ENCODE results near the gene PPP2R2D. TPM values are rescaled to one million over a fixed set of nuclear protein-coding genes. Genes with fewer than 3 reads are reported as not detected.

PPP2R2D gene
- total RNA-seq, 1 experiment from 2014 or later: 33.2 TPM

DNA sequence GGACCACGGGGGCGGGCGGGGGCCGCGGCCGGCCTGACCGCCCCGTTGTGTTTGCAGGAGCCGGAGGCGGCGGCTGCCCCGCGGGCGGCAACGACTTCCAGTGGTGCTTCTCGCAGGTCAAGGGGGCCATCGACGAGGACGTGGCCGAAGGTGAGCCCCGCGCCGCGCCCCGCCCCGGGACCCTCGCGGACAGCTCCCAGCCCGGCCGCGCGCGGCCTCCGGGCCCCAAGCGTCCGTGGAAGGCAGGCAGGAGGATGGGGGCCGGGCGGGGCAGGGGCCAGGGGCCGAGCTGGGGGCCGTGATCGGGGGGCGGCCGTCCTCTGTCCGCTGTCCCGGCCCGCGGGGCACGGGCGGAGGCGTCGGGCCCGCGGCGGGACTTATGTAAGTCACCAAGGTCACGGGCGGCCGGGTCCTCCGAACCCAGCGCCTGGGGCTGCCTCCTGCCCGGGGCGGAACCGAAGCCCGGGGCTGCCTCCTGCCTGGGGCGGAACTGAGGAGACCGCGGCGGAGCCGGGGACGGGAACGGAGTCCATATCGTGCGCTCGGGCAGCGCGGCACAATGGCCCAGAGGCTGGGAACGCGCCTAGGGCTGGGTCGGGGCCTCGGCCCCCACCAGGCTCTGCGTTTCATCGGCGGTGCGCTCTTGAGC, 497 bp downstream of the PPP2R2D start:
- peaks cover 14% of the 10 kb centered on the region for H3K36me3 Mint-ChIP-seq
- ChIA-PET POLR2A (interaction anchor here (1.5 kb wide), 1 partner anchor 16 kb away, joined by 4 read pairs; no protein-coding TSS in a partner anchor), CTCF (interaction anchor here (1.2 to 2.8 kb wide), 6 partner anchors 10 to 241 kb away, joined by 3 to 11 read pairs (median 8); no protein-coding TSS in a partner anchor)
- peaks cover 10% of the 10 kb centered on the region for H3K27me3 Mint-ChIP-seq (ENCODE audit: low read depth)
- no peaks in the 10 kb centered on the region for H3K9me3 Mint-ChIP-seq
- DNase-seq (ENCODE audit: low spot score) (peak; percentile 59), ATAC-seq (no peak)
- TF ChIP-seq, protein P1, sequence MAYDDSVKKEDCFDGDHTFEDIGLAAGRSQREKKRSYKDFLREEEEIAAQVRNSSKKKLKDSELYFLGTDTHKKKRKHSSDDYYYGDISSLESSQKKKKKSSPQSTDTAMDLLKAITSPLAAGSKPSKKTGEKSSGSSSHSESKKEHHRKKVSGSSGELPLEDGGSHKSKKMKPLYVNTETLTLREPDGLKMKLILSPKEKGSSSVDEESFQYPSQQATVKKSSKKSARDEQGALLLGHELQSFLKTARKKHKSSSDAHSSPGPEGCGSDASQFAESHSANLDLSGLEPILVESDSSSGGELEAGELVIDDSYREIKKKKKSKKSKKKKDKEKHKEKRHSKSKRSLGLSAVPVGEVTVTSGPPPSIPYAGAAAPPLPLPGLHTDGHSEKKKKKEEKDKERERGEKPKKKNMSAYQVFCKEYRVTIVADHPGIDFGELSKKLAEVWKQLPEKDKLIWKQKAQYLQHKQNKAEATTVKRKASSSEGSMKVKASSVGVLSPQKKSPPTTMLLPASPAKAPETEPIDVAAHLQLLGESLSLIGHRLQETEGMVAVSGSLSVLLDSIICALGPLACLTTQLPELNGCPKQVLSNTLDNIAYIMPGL (CRISPR knock-in tag; IDR thresholded peaks at IDR 0.05): 0 out of 2 replicates have a peak, but pooled peaks have one; percentile 35
- TF ChIP-seq, protein P2, sequence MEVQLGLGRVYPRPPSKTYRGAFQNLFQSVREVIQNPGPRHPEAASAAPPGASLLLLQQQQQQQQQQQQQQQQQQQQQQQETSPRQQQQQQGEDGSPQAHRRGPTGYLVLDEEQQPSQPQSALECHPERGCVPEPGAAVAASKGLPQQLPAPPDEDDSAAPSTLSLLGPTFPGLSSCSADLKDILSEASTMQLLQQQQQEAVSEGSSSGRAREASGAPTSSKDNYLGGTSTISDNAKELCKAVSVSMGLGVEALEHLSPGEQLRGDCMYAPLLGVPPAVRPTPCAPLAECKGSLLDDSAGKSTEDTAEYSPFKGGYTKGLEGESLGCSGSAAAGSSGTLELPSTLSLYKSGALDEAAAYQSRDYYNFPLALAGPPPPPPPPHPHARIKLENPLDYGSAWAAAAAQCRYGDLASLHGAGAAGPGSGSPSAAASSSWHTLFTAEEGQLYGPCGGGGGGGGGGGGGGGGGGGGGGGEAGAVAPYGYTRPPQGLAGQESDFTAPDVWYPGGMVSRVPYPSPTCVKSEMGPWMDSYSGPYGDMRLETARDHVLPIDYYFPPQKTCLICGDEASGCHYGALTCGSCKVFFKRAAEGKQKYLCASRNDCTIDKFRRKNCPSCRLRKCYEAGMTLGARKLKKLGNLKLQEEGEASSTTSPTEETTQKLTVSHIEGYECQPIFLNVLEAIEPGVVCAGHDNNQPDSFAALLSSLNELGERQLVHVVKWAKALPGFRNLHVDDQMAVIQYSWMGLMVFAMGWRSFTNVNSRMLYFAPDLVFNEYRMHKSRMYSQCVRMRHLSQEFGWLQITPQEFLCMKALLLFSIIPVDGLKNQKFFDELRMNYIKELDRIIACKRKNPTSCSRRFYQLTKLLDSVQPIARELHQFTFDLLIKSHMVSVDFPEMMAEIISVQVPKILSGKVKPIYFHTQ (CRISPR knock-in tag; IDR thresholded peaks at IDR 0.05): no peak
- H3K4me1 Mint-ChIP-seq: peaks cover 37% of the 10 kb centered on the region
- no peak overlapping the region for H3K27ac Mint-ChIP-seq
- H3K4me3 Mint-ChIP-seq: peak overlapping the region; percentile 91

DNA sequence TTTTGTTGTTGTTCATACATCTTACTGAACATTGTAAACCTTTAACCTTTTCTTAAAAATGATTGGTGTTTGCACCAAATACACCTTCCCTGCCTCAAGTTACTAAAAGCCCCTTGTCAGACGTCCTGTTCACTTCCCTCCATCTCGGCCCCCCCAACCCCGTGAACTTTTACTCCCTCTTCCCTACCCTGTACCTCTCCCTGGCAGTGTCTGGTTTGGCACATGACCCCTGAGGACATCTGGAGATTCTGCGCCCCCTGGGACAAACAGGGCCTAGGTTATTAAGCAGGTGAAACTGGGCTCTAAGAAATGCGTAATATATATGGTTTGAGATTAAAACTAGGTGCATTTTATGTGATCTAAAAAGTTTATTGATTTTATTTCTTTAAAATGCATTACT, 1.4 kb downstream of the PPP2R2D start:
- ATAC-seq (no peak), DNase-seq (ENCODE audit: low spot score) (no peak)
- H3K4me1 Mint-ChIP-seq: peaks cover 37% of the 10 kb centered on the region
- H3K36me3 Mint-ChIP-seq: peaks cover 16% of the 10 kb centered on the region
- H3K27me3 Mint-ChIP-seq (ENCODE audit: low read depth): peaks cover 10% of the 10 kb centered on the region
- H3K27ac Mint-ChIP-seq: peak overlapping the region; percentile 82
- no peaks in the 10 kb centered on the region for H3K9me3 Mint-ChIP-seq
- ChIA-PET POLR2A (interaction anchor here (1.5 kb wide), 1 partner anchor 17 kb away, joined by 4 read pairs; no protein-coding TSS in a partner anchor), CTCF (interaction anchor here (2.4 kb wide), 1 partner anchor 41 kb away, joined by 10 read pairs; no protein-coding TSS in a partner anchor)
- peak overlapping the region; percentile 91 for H3K4me3 Mint-ChIP-seq
- TF ChIP-seq, protein P3, sequence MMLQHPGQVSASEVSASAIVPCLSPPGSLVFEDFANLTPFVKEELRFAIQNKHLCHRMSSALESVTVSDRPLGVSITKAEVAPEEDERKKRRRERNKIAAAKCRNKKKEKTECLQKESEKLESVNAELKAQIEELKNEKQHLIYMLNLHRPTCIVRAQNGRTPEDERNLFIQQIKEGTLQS (CRISPR knock-in tag; conservative IDR thresholded peaks at IDR 0.05): no peak
- TF ChIP-seq ZNF281 (CRISPR knock-in tag; IDR thresholded peaks at IDR 0.05) (no peak), ZBTB21 (CRISPR knock-in tag; IDR thresholded peaks at IDR 0.05; ENCODE audit: borderline replicate concordance) (no peak), ZNF512 (CRISPR knock-in tag; IDR thresholded peaks at IDR 0.05; ENCODE audit: borderline replicate concordance) (no peak), MLX (CRISPR knock-in tag; IDR thresholded peaks at IDR 0.05) (no peak), FOXJ3 (CRISPR knock-in tag; IDR thresholded peaks at IDR 0.05; ENCODE audit: borderline replicate concordance) (no peak), GTF2I (CRISPR knock-in tag; conservative IDR thresholded peaks at IDR 0.05) (no peak)

- Mint-ChIP-seq H3K27me3 (ENCODE audit: low read depth) (peaks cover 10% of the 10 kb centered on the region), H3K27ac (no peak overlapping the region), H3K36me3 (peaks cover 16% of the 10 kb centered on the region), H3K4me3 (peak overlapping the region; percentile 91), H3K9me3 (no peaks in the 10 kb centered on the region), H3K4me1 (peaks cover 37% of the 10 kb centered on the region)
- DNase-seq (ENCODE audit: low spot score): no peak
- ATAC-seq: no peak
- TF ChIP-seq MLX (CRISPR knock-in tag; IDR thresholded peaks at IDR 0.05) (no peak), OVOL2 (CRISPR knock-in tag; IDR thresholded peaks at IDR 0.05; ENCODE audit: borderline replicate concordance) (no peak), TEAD4 (CRISPR knock-in tag; IDR thresholded peaks at IDR 0.05) (no peak), E2F1 (CRISPR knock-in tag; IDR thresholded peaks at IDR 0.05) (no peak), TP53 (CRISPR knock-in tag; IDR thresholded peaks at IDR 0.05) (no peak), RORB (CRISPR knock-in tag; IDR thresholded peaks at IDR 0.05) (no peak), ZNF512 (CRISPR knock-in tag; IDR thresholded peaks at IDR 0.05; ENCODE audit: borderline replicate concordance) (no peak), HMGA2 (CRISPR knock-in tag; IDR thresholded peaks at IDR 0.05) (no peak), NR2C2 (CRISPR knock-in tag; IDR thresholded peaks at IDR 0.05) (no peak)
- CTCF ChIA-PET: no interaction called here
- POLR2A ChIA-PET: no interaction called here
These were observed 1.9 kb downstream of the PPP2R2D start for GRCh38 chr10:131902691-131903090.

Data from WTC11 (cell line).